Measurements from ENCODE around the gene POLG2.
"Not testable (repeated sequence)": the region's sequence is repeated elsewhere in the genome, so short reads cannot be mapped to it uniquely, and the experiment has no call there.

Gene POLG2

DNA sequence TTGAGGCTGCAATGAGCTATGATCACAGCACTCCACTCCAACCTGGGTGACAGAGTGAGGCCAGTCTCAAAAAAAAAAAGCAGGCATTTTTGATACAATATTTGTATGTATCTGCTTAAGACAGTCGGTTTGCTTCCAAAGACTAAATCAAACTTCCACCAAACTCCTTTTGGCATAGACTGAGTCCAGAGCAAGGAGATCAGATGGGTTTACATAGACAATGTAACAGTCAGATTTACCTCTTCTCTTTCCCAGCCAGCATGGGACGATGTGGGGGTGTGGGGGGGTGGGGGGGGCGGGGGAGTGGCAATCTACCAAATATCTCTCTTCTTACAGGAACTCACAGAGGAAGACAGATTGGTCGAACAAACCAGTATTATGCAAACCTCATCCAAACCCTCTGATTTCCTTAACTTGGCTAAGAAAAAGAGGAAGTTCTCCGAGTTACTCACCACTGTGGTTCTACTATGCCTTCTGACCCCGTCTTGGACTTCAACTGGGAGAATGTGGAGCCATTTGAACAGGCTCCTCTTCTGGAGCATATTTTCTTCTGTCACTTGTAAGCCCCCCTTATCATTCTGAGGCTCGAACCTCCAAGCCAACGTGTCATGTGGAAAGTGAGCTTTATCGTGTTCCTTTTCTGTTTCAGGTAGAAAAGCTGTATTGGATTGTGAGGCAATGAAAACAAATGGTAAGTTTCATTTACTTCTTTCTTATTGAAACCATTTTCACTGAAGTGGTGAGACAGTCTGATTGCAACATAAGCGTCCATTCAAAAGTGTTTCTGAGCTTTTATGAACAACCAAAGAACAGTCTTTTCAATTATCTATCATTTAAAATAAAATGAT is 48.0 kb downstream of the POLG2 start, which contains the start of gene MILR1:
Gene MILR1, plus strand, starts transcription at position 451 of the 848 bp plus-strand sequence. Its CDS starts 54 bp downstream, at position 505.
- no peak; the same call in 1 of the 2 replicates for TF ChIP-seq Cebpa-rat (IDR thresholded peaks at IDR 0.05)
- H3K4me3 ChIP-seq: peak within 1 kb of the TSS; percentile 61
- peak within 1 kb of the TSS; percentile 79 for H3K9ac ChIP-seq
- H3K4me2 ChIP-seq: peak within 1 kb of the TSS; percentile 86
- no peaks in the 10 kb centered on the region for H3K9me3 ChIP-seq
- peaks cover 29% of the 10 kb centered on the region for H3K36me3 ChIP-seq
- H3K4me1 ChIP-seq: peaks cover 65% of the 10 kb centered on the region
- no peaks in the 10 kb centered on the region for H3K27me3 ChIP-seq
- H3K27ac ChIP-seq: peak within 1 kb of the TSS; percentile 87
- no peaks in the 10 kb centered on the region for H4K20me1 ChIP-seq

DNA sequence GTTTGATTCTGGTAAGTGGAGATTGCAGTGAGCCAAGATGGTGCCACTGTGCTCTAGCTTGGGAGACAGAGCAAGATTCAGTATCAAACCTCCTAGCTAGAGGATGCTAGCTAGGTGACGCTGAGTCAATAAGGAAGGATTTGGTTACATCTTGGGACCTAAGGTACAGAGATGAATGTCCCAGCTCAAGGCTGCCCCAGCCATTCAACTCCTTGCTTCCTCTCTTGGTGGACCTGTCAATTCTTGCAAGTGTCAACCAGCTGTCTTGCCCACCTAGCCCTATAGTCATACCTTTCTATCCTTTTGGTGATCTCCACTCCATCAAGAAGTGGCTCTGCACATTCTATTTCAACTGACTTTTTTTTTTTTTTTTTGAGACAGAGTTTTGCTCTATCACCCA is 49.3 kb downstream of the POLG2 start:
- H3K36me3 ChIP-seq: peaks cover 16% of the 10 kb centered on the region
- no peak overlapping the region for H3K4me3 ChIP-seq
- H3K27me3 ChIP-seq: no peaks in the 10 kb centered on the region
- no peak for TF ChIP-seq Cebpa-rat (IDR thresholded peaks at IDR 0.05)
- peak overlapping the region; percentile 72; the same call in 1 of the 2 replicates for H3K4me2 ChIP-seq
- no peaks in the 10 kb centered on the region for H4K20me1 ChIP-seq
- H3K27ac ChIP-seq: peak overlapping the region; percentile 75
- no peaks in the 10 kb centered on the region for H3K9me3 ChIP-seq
- H3K4me1 ChIP-seq: peaks cover 68% of the 10 kb centered on the region
- H3K9ac ChIP-seq: no peak overlapping the region

DNA sequence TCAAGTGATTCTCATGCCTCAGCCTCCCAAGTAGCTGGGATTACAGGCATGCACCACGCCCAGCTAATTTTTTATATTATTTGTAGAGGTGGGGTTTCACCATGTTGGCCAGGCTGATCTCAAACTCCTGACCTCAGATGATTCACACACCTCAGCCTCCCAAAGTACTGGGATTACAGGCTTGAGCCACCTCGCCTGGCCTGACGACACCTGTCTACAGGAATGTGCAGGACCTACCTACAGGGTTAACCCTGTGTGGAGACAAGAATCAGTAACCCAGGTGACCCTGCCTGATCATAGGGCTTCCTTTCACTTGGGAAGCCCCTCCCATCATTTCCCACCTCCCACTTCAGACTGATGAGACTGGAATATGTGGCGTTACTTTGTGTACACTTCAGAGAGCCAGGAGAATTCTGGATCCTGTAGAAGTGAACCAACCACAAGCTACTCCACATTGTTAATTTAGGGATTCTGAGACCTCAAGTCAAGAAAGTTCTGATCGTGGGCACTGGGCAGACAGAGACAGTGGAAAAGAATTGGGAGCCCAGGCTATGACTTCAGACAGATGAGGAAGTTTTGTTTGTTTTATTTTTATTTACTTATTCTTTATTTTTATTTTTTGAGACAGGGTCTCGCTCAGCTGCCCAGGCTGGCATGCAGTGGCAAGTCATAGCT is 53.6 kb downstream of the POLG2 start:
- H3K9me3 ChIP-seq: peaks cover 27% of the 10 kb centered on the region
- no peaks in the 10 kb centered on the region for H4K20me1 ChIP-seq
- peak overlapping the region; percentile 54; the same call in 1 of the 2 replicates for H3K9ac ChIP-seq
- no peak overlapping the region for H3K4me3 ChIP-seq
- H3K27ac ChIP-seq: peak overlapping the region; percentile 86
- peak overlapping the region; percentile 90 for H3K4me2 ChIP-seq
- H3K36me3 ChIP-seq: peaks cover 8% of the 10 kb centered on the region; the same call in 1 of the 2 replicates
- H3K4me1 ChIP-seq: peaks cover 56% of the 10 kb centered on the region
- H3K27me3 ChIP-seq: no peaks in the 10 kb centered on the region
- no peak for TF ChIP-seq Cebpa-rat (IDR thresholded peaks at IDR 0.05)

DNA sequence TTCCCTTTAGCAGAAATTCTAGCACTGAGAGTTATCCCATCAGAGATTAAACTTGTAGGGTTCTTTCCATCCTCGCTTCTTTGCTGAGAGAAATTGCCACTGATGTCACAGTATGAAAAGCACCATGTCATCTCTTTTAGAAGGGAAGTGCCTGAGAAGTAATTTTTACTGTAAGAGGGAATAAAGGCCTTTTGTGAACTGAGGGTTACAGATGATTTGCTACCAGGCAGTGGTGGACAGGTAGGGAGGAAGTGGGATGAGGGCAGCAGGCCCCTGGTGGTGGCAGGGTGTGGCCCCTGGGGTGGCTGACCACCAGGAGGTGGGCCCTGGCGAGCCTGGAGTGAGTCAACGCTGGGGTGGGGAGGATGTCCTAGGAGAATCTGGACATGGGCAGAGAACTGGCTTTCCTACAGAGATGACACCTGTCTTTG is 54.3 kb downstream of the POLG2 start:
- Histone ChIP-seq H3K4me2 (peak overlapping the region; percentile 90), H3K27ac (peak overlapping the region; percentile 86), H3K4me3 (0 out of 2 replicates have a peak overlapping the region, but pooled peaks have one; percentile 45), H4K20me1 (no peaks in the 10 kb centered on the region), H3K9ac (peak overlapping the region; percentile 54), H3K4me1 (peaks cover 49% of the 10 kb centered on the region), H3K9me3 (peaks cover 33% of the 10 kb centered on the region), H3K36me3 (peaks cover 13% of the 10 kb centered on the region; the same call in 1 of the 2 replicates), H3K27me3 (no peaks in the 10 kb centered on the region)
- no peak for TF ChIP-seq Cebpa-rat (IDR thresholded peaks at IDR 0.05)

DNA sequence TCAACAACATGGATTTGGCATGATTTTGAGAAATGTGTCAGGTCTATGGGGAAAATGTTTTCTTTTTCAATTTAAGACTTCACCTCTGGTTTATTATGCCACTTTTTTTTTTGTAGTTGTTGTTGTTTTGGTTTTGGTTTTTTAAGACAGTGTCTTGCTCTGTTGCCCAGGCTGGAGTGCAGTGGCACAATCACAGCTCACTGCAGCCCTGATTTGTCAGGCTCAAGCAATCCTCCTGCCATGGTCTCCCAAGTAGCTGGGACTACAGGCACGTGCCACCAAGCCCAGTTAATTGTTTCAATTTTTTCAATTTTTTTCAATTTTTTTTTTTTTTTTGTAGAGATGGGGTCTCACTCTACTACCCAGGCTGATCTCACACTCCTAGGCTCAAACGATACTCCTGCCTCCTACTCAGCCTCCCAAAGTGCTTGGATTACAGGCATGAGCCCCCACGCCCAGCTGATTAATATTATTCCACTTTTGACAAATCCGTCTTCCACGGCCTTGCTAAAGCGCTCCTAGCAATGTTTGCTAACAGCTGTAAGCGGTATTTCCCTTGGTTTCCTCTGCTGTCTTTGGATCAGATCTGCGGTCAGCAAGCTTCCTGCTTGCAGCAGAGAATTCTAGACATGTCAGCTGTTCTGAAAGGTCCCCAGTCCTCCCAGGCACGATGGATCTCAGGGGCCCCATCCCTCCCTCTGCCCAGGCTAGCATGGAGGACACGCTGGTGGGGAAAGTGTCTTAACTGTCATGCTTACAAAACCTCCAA is 54.9 kb downstream of the POLG2 start:
- Histone ChIP-seq H3K4me3 (peak overlapping the region; percentile 29), H3K27ac (peak overlapping the region; percentile 86), H4K20me1 (no peaks in the 10 kb centered on the region), H3K9me3 (peaks cover 39% of the 10 kb centered on the region), H3K27me3 (no peaks in the 10 kb centered on the region), H3K9ac (peak overlapping the region; percentile 54), H3K4me2 (peak overlapping the region; percentile 90), H3K4me1 (peaks cover 43% of the 10 kb centered on the region), H3K36me3 (peaks cover 13% of the 10 kb centered on the region; the same call in 1 of the 2 replicates)
- no peak for TF ChIP-seq Cebpa-rat (IDR thresholded peaks at IDR 0.05)

DNA sequence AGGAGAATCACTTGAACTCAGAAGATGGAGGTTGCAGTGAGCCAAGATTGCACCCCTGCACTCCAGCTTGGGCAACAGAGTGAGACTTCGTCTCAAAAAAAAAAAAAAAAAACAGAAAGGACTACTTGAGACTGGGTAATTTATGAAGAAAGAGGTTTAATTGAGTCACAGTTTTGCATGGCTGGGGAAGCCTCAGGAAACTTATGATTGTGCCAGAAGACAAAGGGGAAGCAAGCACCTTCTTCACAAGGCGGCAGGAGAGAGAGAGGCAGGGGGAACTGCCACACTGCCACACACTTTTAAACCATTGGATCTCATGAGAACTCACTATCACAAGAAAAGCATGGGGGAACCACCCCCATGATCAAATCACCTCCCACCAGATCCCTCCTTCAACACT is 56.9 kb downstream of the POLG2 start:
- Histone ChIP-seq H3K27ac (no peak overlapping the region), H4K20me1 (no peaks in the 10 kb centered on the region), H3K4me2 (no peak overlapping the region), H3K36me3 (peaks cover 13% of the 10 kb centered on the region; the same call in 1 of the 2 replicates), H3K4me1 (peaks cover 43% of the 10 kb centered on the region), H3K27me3 (no peaks in the 10 kb centered on the region), H3K9ac (no peak overlapping the region), H3K4me3 (no peak overlapping the region), H3K9me3 (peaks cover 59% of the 10 kb centered on the region)
- TF ChIP-seq Cebpa-rat (IDR thresholded peaks at IDR 0.05): no peak

DNA sequence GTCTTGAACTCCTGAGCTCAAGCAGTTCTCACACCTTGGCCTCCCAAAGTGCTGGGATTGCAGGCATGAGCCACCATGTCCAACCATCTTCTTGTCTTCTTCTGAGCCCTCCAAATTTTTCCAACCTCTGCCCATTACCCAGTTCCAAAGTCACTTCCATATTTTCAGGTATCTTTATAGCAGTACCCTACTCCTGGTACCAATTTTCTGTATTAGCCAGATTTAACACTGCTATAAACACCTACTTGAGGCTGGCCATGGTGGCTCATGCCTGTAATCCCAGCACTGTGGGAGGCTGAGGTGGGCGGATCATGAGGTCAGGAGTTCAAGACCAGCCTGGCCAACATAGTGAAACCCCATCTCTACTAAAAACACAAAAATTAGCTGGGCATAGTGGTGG is 57.3 kb downstream of the POLG2 start:
- H3K4me2 ChIP-seq, H3K4me3 ChIP-seq, H3K27me3 ChIP-seq, H3K9ac ChIP-seq, H4K20me1 ChIP-seq, H3K27ac ChIP-seq: not testable (repeated sequence)
- Histone ChIP-seq H3K36me3 (peaks cover 13% of the 10 kb centered on the region; the same call in 1 of the 2 replicates), H3K4me1 (peaks cover 39% of the 10 kb centered on the region), H3K9me3 (peaks cover 64% of the 10 kb centered on the region)

DNA sequence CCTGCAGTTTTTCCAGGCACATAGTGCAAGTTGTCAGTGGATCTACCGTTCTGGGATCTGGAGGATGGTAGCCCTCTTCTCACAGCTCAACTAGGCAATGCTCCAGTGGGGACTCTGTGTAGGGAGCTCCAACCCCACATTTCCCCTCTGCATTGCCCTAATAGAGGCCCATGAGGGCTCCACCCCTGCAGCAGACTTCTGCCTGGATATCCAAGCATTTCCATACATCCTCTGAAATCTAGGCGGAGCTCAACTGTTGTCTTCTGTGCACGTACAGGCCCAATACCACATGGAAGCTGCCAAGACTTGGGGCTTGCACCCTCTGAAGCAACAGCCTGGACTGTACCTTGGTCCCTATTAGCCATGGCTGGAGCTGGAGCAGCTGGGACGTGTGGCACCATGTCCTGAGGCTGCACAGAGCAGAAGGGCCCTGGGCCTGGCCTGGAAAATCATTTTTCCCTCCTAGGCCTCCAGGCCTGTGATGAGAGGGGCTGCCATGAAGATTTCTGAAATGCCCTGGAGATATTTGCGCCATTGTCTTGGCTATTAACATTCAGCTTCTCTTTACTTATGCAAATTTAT is 58.8 kb downstream of the POLG2 start:
- Histone ChIP-seq H3K27ac (no peak overlapping the region), H3K4me3 (0 out of 2 replicates have a peak overlapping the region, but pooled peaks have one; percentile 33), H3K36me3 (peaks cover 13% of the 10 kb centered on the region; the same call in 1 of the 2 replicates), H3K4me1 (peaks cover 24% of the 10 kb centered on the region), H3K9me3 (peaks cover 77% of the 10 kb centered on the region), H4K20me1 (no peaks in the 10 kb centered on the region), H3K4me2 (no peak overlapping the region), H3K27me3 (no peaks in the 10 kb centered on the region), H3K9ac (no peak overlapping the region)
- no peak for TF ChIP-seq Cebpa-rat (IDR thresholded peaks at IDR 0.05)

DNA sequence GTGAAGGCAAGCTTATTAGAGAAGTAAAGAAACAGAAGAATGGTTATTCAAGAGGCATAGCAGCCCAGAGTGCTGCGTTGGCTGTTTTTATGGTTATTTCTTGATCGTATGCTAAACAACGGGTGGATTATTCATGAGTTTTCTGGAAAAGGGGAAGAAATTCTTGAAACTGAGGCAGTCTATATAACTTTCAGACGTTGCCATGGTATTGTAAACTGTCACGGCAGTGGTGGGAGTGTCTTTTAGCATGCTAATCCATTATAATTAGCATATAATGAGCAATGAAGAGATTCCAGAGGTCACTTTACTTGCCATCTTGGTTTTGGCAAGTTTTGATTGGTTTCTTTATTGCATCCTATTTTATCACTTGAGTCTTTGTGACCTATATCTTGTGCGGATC is 65.3 kb downstream of the POLG2 start:
- Histone ChIP-seq H3K4me3 (no peak overlapping the region), H3K4me1 (no peaks in the 10 kb centered on the region), H3K36me3 (no peaks in the 10 kb centered on the region), H3K9me3 (peaks cover 33% of the 10 kb centered on the region), H4K20me1 (no peaks in the 10 kb centered on the region), H3K4me2 (no peak overlapping the region), H3K27me3 (no peaks in the 10 kb centered on the region), H3K9ac (no peak overlapping the region), H3K27ac (no peak overlapping the region)
- no peak for TF ChIP-seq Cebpa-rat (IDR thresholded peaks at IDR 0.05)

DNA sequence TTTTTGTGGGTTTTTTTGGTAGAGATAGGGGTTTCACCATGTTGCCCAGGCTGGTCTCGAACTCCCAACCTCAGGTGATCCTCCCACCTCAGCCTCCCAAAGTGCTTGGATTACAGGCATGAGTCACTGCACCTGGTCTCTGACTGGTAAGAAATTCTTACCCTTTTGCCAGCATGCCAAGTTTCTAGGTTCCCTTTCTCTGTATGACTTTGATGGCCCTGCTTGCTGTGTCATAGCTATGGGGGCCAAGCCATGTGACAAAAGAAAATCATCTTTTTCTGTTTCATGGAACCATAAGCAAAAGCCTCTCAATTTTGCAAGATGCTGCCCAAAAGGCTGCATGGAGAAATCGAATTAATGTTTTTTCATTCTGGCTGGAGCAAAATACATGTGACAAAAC is 66.8 kb downstream of the POLG2 start:
- H3K4me2 ChIP-seq: not testable (repeated sequence)

More for the DNA sequence above, 66.8 kb downstream of the POLG2 start:
- H3K4me1 ChIP-seq, H4K20me1 ChIP-seq, H3K36me3 ChIP-seq, H3K27me3 ChIP-seq, H3K4me3 ChIP-seq, H3K27ac ChIP-seq, H3K9ac ChIP-seq: not testable (repeated sequence)
- H3K9me3 ChIP-seq: peaks cover 18% of the 10 kb centered on the region
